ENCODE results near the gene SERINC3. TPM values are rescaled to one million over a fixed set of nuclear protein-coding genes. Genes with fewer than 3 reads are reported as not detected.

The SERINC3 gene
- polyA plus RNA-seq, 1 of the 3 experiments (the other 2 are of a cell fraction): 105 TPM

DNA sequence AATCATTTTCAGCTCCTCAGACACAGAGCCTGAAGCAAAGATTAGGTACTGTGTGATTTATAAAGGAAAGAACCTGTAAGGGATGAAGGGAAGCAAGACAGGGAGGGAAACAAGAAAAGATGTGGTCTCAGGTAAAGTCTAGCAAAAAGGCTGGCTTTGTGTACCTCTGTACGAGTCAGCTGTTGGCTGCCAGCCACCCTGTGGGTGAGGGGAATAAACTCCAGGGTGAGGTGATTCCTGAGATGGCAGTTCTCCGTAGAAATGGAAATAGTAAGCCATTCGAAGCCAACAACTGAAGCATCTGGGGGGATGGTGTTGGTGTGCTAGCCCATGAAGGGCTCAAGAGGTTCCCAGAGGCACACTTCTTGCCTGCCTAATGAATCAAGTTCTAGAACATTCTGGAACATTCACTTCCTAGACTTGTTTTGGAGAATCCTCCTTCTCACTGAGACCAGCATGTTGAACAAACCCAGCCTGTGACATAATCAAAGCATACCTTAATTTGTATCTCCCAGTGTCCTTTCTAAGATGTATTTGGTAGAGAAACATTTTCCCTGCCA lies 56.8 kb downstream of the SERINC3 start:
- ChIA-PET CTCF (interaction anchor here (1.0 to 2.8 kb wide), 4 partner anchors 76 to 250 kb away, joined by 3 to 8 read pairs (median 4); no protein-coding TSS in a partner anchor), POLR2A (no interaction called here)
- no peaks in the 10 kb centered on the region for H3F3A ChIP-seq (replicated peaks; ENCODE audit: insufficient read depth)
- TF ChIP-seq FOSL2 (IDR thresholded peaks at IDR 0.05; ENCODE audit: borderline replicate concordance, low read depth) (no peak), RXRA (IDR thresholded peaks at IDR 0.05; ENCODE audit: borderline replicate concordance, low read depth) (no peak), TAF1 (IDR thresholded peaks at IDR 0.05; ENCODE audit: borderline replicate concordance, low read depth, low read length) (no peak)
- no peak overlapping the region for H3K4me3 ChIP-seq (ENCODE audit: low read depth in 2 of 2, low read length in 1 of 2)
- no peaks in the 10 kb centered on the region for H3K79me2 ChIP-seq (ENCODE audit: insufficient read depth)
- no peaks in the 10 kb centered on the region for H4K20me1 ChIP-seq (ENCODE audit: insufficient read depth)
- H3K9me2 ChIP-seq: no peaks in the 10 kb centered on the region
- no peak overlapping the region for H3K9ac ChIP-seq
- no peaks in the 10 kb centered on the region for H3K9me3 ChIP-seq
- H2AFZ ChIP-seq (ENCODE audit: low read depth): no peak overlapping the region
- no peaks in the 10 kb centered on the region for H3K27me3 ChIP-seq (ENCODE audit: insufficient read depth)
- no peak overlapping the region for H3K27ac ChIP-seq (ENCODE audit: low read depth in 2 of 2, low read length in 1 of 2)
- no peaks in the 10 kb centered on the region for H3K4me1 ChIP-seq (ENCODE audit: control insufficient read depth in 1 of 2, insufficient read depth in 2 of 2, low read depth in 1 of 2, low read length in 1 of 2)
- 54% methylated on average over 2 of the region's 3 CpGs for WGBS (ENCODE audit: low lambda C conversion rate)
- no peak for DNase-seq
- H3K4me2 ChIP-seq: no peak overlapping the region
- no peaks in the 10 kb centered on the region for H3K36me3 ChIP-seq (replicated peaks in 1 of 2; ENCODE audit: control insufficient read depth in 1 of 2, insufficient read depth in 2 of 2, low read length in 1 of 2)

DNA sequence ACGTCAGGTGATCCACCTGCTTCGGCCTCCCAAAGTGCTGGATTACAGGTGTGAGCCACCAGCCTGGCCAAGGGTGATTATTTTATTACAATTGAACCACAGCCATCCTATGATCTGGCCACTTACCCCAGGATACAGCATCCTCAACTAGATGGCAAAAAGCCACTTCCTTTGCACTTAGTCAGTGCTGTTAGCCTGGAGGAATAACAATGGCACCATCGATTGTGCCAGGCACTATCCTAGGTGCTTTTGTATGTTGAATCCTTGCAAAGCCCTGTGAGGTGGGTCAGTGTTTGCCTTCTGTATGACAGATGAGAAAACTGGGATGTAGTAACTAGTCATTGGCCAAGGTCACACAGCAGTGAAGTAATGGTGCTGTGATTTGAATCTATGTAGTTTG lies 57.4 kb downstream of the SERINC3 start:
- Histone ChIP-seq H2AFZ (ENCODE audit: low read depth) (no peak overlapping the region), H3F3A (replicated peaks; ENCODE audit: insufficient read depth) (no peaks in the 10 kb centered on the region), H3K4me1 (ENCODE audit: control insufficient read depth in 1 of 2, insufficient read depth in 2 of 2, low read depth in 1 of 2, low read length in 1 of 2) (no peaks in the 10 kb centered on the region), H4K20me1 (ENCODE audit: insufficient read depth) (no peaks in the 10 kb centered on the region), H3K9me3 (no peaks in the 10 kb centered on the region), H3K27me3 (ENCODE audit: insufficient read depth) (no peaks in the 10 kb centered on the region), H3K36me3 (replicated peaks in 1 of 2; ENCODE audit: control insufficient read depth in 1 of 2, insufficient read depth in 2 of 2, low read length in 1 of 2) (no peaks in the 10 kb centered on the region), H3K9ac (no peak overlapping the region), H3K4me3 (ENCODE audit: low read depth in 2 of 2, low read length in 1 of 2) (no peak overlapping the region), H3K4me2 (no peak overlapping the region), H3K79me2 (ENCODE audit: insufficient read depth) (no peaks in the 10 kb centered on the region), H3K27ac (ENCODE audit: low read depth in 2 of 2, low read length in 1 of 2) (no peak overlapping the region), H3K9me2 (no peaks in the 10 kb centered on the region)
- TF ChIP-seq MXI1 (IDR thresholded peaks at IDR 0.05; ENCODE audit: low read depth, low read length): no peak
- no peak for TF ChIP-seq FOXM1 (IDR thresholded peaks at IDR 0.05; ENCODE audit: low read depth)
- no peak for TF ChIP-seq RXRA (IDR thresholded peaks at IDR 0.05; ENCODE audit: borderline replicate concordance, low read depth)
- TF ChIP-seq MEF2A (IDR thresholded peaks at IDR 0.05; ENCODE audit: borderline replicate concordance, low read depth): no peak
- TF ChIP-seq, protein P1, sequence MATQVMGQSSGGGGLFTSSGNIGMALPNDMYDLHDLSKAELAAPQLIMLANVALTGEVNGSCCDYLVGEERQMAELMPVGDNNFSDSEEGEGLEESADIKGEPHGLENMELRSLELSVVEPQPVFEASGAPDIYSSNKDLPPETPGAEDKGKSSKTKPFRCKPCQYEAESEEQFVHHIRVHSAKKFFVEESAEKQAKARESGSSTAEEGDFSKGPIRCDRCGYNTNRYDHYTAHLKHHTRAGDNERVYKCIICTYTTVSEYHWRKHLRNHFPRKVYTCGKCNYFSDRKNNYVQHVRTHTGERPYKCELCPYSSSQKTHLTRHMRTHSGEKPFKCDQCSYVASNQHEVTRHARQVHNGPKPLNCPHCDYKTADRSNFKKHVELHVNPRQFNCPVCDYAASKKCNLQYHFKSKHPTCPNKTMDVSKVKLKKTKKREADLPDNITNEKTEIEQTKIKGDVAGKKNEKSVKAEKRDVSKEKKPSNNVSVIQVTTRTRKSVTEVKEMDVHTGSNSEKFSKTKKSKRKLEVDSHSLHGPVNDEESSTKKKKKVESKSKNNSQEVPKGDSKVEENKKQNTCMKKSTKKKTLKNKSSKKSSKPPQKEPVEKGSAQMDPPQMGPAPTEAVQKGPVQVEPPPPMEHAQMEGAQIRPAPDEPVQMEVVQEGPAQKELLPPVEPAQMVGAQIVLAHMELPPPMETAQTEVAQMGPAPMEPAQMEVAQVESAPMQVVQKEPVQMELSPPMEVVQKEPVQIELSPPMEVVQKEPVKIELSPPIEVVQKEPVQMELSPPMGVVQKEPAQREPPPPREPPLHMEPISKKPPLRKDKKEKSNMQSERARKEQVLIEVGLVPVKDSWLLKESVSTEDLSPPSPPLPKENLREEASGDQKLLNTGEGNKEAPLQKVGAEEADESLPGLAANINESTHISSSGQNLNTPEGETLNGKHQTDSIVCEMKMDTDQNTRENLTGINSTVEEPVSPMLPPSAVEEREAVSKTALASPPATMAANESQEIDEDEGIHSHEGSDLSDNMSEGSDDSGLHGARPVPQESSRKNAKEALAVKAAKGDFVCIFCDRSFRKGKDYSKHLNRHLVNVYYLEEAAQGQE (IDR thresholded peaks at IDR 0.05; ENCODE audit: low read depth, low read length): no peak
- TF ChIP-seq YY1 (IDR thresholded peaks at IDR 0.05; ENCODE audit: low read depth): no peak
- POLR2A ChIA-PET: no interaction called here
- CTCF ChIA-PET: interaction anchor here (2.8 kb wide), 1 partner anchor 76 kb away, joined by 8 read pairs; no protein-coding TSS in a partner anchor
- no peak for DNase-seq
- WGBS (ENCODE audit: low lambda C conversion rate): 76% methylated on average over 3 of the region's 3 CpGs

Data from SK-N-SH (cell line).